Measurements from ENCODE around the gene GNAL. TPM values are rescaled to one million over a fixed set of nuclear protein-coding genes. Genes with fewer than 3 reads are reported as not detected.

Gene GNAL
- total RNA-seq, 1 donor from 2014 or later: 9.7 TPM

GRCh38 chr18:11668441-11669169 is 20.5 kb upstream of the GNAL start:
- no peak for TF ChIP-seq CTCF (IDR thresholded peaks at IDR 0.05; ENCODE audit: unreplicated experiment)
- no peak for DNase-seq (ENCODE audit: low spot score)
- Mint-ChIP-seq H3K27ac (ENCODE audit: unreplicated experiment) (peak overlapping the region; percentile 17), H3K4me3 (ENCODE audit: unreplicated experiment) (no peak overlapping the region), H3K27me3 (ENCODE audit: unreplicated experiment) (peaks cover 1% of the 10 kb centered on the region), H3K9me3 (ENCODE audit: unreplicated experiment) (no peaks in the 10 kb centered on the region), H3K36me3 (ENCODE audit: low read depth, unreplicated experiment) (no peaks in the 10 kb centered on the region), H3K4me1 (ENCODE audit: unreplicated experiment) (peaks cover 25% of the 10 kb centered on the region)

GRCh38 chr18:11669271-11669947 is 19.7 kb upstream of the GNAL start:
- Mint-ChIP-seq H3K4me3 (ENCODE audit: unreplicated experiment) (no peak overlapping the region), H3K36me3 (ENCODE audit: low read depth, unreplicated experiment) (no peaks in the 10 kb centered on the region), H3K27me3 (ENCODE audit: unreplicated experiment) (peaks cover 1% of the 10 kb centered on the region), H3K4me1 (ENCODE audit: unreplicated experiment) (peaks cover 25% of the 10 kb centered on the region), H3K27ac (ENCODE audit: unreplicated experiment) (no peak overlapping the region), H3K9me3 (ENCODE audit: unreplicated experiment) (no peaks in the 10 kb centered on the region)
- TF ChIP-seq CTCF (IDR thresholded peaks at IDR 0.05; ENCODE audit: unreplicated experiment): no peak
- no peak for DNase-seq (ENCODE audit: low spot score)

- no peaks in the 10 kb centered on the region for H3K9me3 Mint-ChIP-seq (ENCODE audit: unreplicated experiment)
Observed at GRCh38 chr18:11669948-11670275, 19.2 kb upstream of the GNAL start.

GRCh38 chr18:11671156-11671555 is 17.9 kb upstream of the GNAL start:
- DNase-seq (ENCODE audit: low spot score): no peak
- H3K4me3 Mint-ChIP-seq (ENCODE audit: unreplicated experiment): no peak overlapping the region

More at GRCh38 chr18:11669948-11670275, 19.2 kb upstream of the GNAL start:
- no peak for DNase-seq (ENCODE audit: low spot score)
- Mint-ChIP-seq H3K27me3 (ENCODE audit: unreplicated experiment) (peaks cover 1% of the 10 kb centered on the region), H3K4me1 (ENCODE audit: unreplicated experiment) (peaks cover 25% of the 10 kb centered on the region), H3K4me3 (ENCODE audit: unreplicated experiment) (no peak overlapping the region), H3K36me3 (ENCODE audit: low read depth, unreplicated experiment) (no peaks in the 10 kb centered on the region), H3K27ac (ENCODE audit: unreplicated experiment) (no peak overlapping the region)
- TF ChIP-seq CTCF (IDR thresholded peaks at IDR 0.05; ENCODE audit: unreplicated experiment): no peak

More at GRCh38 chr18:11671156-11671555, 17.9 kb upstream of the GNAL start:
- H3K9me3 Mint-ChIP-seq (ENCODE audit: unreplicated experiment): no peaks in the 10 kb centered on the region
- no peak for TF ChIP-seq CTCF (IDR thresholded peaks at IDR 0.05; ENCODE audit: unreplicated experiment)
- H3K4me1 Mint-ChIP-seq (ENCODE audit: unreplicated experiment): peaks cover 23% of the 10 kb centered on the region
- H3K27me3 Mint-ChIP-seq (ENCODE audit: unreplicated experiment): peaks cover 2% of the 10 kb centered on the region
- H3K27ac Mint-ChIP-seq (ENCODE audit: unreplicated experiment): no peak overlapping the region
- H3K36me3 Mint-ChIP-seq (ENCODE audit: low read depth, unreplicated experiment): no peaks in the 10 kb centered on the region

Measured in endothelial cell (in vitro differentiated cells).